ENCODE data around the gene NPTX1. TPM values are rescaled to one million over a fixed set of nuclear protein-coding genes. Genes with fewer than 3 reads are reported as not detected.

The NPTX1 gene
- total RNA-seq, 1 donor from 2014 or later, result 0.53 TPM

- ATAC-seq (no peak), DNase-seq (ENCODE audit: low spot score) (no peak)
- intact Hi-C loops (cut with DNase I), result no loop called here
Measured at GRCh38 chr17:80437532-80437931, 38.9 kb downstream of the NPTX1 start.

DNA sequence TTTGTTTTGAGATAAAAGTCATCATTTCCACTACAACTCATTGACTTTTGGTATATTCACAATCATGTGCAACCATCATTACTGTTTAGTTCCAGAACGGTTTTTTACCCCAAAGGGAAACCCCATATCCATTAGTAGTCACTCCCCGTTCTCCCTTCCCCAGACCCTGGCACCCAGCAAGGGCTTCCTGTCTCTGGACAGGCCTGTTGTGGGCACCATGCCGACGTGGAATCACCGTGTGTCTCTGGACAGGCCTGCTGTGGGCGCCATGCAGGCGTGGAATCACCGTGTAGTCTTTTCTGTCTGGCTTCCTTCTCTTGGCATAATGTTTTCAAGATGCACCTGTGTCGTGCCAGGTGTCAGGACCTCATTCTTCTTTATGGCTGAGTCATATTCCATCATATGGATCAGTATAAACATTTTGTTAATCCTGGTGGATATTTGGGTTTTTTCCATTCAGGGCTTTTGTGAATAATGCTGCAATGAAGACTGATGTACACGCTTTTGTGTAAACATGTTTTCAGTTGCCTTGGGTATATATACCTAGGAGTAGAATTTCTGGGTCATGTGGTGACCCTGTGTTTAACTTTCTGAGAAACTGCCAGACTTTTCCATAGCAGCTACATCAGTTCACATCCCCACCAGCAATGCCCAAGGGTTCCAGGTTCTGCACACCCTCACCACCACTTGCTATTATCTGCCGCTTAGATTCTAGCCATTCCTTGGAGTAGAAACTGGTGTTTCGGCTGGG lies 42.3 kb downstream of the NPTX1 start:
- DNase-seq (ENCODE audit: low spot score) (no peak), ATAC-seq (no peak)
- intact Hi-C loops (cut with DNase I), result no loop called here

DNA sequence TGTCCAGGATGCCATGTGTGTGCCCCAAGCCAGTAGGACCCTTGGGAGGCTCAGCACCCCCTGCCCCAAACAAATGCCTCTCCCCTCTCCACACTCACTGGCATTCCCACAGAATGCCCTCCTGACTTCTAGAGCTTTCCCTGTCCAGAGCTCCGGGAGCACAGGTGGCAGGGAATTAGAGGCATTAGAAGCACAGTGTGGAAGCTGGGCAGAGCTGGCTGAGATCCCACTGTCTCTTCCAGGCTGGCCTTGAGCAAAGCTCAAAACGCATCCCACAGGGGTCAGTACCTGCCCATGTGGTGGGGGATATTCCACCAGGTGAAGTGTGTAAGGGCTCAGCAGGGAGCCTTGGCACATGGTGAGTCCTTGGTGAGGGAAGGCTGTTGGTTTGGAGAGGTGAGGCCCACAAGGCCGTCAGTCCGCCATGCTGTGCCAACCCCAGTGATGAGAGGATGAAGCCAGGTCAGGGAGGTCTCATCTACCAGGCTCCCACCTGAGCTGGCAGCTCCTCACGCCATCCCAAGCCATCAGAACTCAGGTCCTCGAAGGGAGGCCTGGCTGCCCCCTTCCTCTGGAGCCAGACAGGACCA lies 43.4 kb downstream of the NPTX1 start:
- DNase-seq (ENCODE audit: low spot score), result no peak
- ATAC-seq, result no peak
- intact Hi-C loops (cut with DNase I), result no loop called here

DNA sequence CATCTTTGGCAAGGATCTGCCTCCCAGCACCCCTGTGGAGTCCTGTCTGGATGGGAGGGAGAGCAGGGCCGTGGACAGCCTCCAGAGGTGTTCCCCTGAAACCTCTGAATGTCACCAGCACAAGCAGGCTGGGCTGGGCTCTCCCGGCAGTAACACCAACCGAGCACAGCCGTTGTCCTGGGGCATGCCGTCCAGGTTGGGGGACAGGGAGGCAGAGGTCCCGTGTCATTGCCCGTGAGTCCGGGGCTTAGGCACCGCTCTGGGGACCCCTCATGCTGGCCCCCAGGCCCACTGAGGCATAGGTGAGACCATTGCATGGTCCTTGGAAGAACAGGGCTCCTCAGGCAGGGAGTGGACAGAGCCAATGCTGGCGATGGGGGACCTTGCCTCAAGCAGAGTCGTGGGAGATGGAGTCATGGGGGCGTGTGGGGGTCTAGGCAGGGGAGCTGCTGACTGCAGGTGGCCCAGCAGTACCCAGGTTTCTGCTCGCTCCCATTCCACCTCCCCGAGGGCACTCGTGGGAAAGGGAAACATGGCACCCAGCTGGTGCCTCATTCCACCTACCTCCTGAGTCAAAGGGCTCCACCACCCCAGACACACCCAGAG lies 44.0 kb downstream of the NPTX1 start:
- intact Hi-C loops (cut with DNase I), result no loop called here
- no peak for DNase-seq (ENCODE audit: low spot score)
- no peak for ATAC-seq

DNA sequence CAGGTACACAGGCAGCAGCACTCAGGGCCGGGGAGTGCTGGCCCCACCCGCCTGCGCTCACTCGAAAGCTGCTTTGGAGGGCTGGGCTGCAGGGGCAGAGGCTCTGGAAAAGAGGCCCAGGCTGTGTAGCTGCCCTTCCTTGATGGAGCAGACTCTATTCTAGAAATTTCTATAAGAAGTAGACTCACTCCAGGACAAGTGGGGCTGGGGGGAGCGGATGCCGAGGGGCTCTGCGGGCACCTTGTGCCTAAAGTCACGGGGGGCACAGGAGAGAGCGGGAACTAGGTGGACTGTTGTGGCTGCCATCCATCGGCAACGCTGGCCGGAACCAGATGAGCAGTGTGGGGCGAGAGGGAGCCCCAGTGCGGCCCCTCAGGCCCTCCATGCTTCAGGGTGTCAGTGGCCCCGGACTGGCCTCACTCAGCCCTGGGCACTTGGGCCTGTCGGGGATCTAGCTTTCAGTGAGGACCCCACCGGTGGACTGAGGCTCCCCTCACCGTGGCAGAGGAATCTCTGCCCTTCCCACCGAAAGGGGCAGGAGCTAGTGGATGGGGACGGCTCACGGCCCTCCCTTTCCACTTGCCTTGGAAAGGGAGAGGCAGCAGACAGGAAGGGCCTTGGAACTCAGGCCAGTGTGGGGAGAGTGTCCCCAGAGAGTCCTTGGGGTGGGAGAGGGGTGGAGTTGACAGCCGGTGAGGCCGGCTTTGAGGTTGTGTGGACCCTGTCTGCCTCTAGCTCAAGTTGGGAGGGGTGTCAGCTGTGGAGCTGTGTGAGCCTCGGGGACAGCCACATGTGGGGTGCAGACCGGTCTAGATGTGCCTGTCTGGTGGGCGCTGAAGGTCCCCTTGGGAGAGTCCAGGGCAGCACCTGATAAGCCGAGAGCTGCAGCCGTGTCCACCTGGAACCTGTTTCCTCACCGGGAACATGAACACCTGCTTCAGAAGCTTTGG lies 44.9 kb downstream of the NPTX1 start:
- ATAC-seq (no peak), DNase-seq (ENCODE audit: low spot score) (no peak)
- intact Hi-C loops (cut with DNase I), result no loop called here

DNA sequence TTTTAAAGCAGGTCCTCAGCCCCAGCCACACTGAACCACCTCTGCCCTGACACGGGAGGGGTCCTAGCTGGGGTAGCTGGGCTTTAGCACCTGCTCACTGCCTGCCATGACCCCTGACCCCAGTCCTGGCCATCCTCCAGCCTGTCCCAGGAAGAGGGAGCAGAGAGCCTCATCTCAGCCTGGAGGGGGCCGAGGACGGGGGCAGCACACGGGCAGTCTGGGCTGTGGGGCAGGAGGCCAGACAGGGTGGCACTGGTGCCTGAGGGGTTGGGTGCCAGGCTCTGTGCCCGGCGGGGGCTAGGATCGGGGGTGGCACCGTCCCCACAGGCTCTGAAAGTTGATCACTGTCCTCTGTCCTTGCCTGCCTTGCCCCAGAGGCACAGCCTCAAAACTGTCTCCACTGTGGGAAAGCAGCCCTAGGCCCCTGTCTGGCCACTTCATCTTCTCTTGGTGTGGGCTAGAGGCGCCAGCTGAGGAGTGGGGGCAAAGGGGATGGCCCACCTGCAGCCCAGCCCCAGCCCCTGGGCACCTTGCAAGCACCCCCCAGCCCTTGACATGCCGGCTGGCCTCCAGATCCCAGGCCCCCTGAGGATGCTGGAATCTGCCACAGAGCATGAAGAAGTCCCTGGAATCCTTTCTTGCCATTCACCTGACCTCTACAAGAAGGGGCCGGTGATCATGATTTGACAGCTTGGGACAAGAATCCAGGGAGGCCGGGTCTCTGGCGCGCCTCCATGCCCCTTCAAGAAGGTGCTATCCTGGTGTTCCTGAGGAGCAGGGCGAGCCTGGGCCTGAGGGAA lies 45.8 kb downstream of the NPTX1 start:
- intact Hi-C loops (cut with DNase I), result no loop called here

GRCh38 chr17:80429356-80430275 lies 46.8 kb downstream of the NPTX1 start:
- intact Hi-C loops (cut with DNase I), result loop anchor here (5.0 to 10.0 kb wide), 3 partner anchors 145 to 675 kb away; no protein-coding TSS in a partner anchor

More for the DNA sequence above, 45.8 kb downstream of the NPTX1 start:
- no peak for ATAC-seq
- DNase-seq (ENCODE audit: low spot score), result no peak

DNA sequence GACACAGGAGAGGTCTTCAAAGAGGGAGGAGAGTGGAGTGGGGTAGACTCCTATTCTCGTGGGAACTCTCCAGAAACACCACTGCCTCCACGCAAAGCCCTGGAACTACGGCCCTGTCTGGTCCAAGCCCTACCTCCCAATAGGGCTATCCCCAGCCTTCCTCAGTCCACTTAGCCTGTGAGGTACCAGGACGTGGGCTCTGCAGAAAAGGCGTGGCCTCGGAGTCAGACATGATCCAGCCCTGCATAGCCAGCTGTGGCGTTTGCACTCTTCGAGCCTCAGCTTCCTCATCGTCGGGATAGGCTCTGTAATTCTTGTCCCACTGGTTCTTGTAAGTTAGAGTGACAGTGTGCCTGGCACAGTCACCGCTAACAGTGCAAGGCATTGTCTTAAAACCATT lies 47.6 kb downstream of the NPTX1 start:
- intact Hi-C loops (cut with DNase I), result loop anchor here (5.0 to 10.0 kb wide), 3 partner anchors 146 to 676 kb away; no protein-coding TSS in a partner anchor
- DNase-seq (ENCODE audit: low spot score), result no peak
- no peak for ATAC-seq

More at GRCh38 chr17:80429356-80430275, 46.8 kb downstream of the NPTX1 start:
- ATAC-seq (no peak), DNase-seq (ENCODE audit: low spot score) (no peak)

- intact Hi-C loops (cut with DNase I), result loop anchor here (5.0 to 10.0 kb wide), 3 partner anchors 146 to 676 kb away; no protein-coding TSS in a partner anchor
- ATAC-seq (no peak), DNase-seq (ENCODE audit: low spot score) (no peak)
Measured at GRCh38 chr17:80428363-80428762, 48.0 kb downstream of the NPTX1 start.

- intact Hi-C loops (cut with DNase I), result loop anchor here (5.0 to 10.0 kb wide), 3 partner anchors 147 to 677 kb away; no protein-coding TSS in a partner anchor
- DNase-seq (ENCODE audit: low spot score) (no peak), ATAC-seq (no peak)
Measured at GRCh38 chr17:80427366-80428282, 48.8 kb downstream of the NPTX1 start.

DNA sequence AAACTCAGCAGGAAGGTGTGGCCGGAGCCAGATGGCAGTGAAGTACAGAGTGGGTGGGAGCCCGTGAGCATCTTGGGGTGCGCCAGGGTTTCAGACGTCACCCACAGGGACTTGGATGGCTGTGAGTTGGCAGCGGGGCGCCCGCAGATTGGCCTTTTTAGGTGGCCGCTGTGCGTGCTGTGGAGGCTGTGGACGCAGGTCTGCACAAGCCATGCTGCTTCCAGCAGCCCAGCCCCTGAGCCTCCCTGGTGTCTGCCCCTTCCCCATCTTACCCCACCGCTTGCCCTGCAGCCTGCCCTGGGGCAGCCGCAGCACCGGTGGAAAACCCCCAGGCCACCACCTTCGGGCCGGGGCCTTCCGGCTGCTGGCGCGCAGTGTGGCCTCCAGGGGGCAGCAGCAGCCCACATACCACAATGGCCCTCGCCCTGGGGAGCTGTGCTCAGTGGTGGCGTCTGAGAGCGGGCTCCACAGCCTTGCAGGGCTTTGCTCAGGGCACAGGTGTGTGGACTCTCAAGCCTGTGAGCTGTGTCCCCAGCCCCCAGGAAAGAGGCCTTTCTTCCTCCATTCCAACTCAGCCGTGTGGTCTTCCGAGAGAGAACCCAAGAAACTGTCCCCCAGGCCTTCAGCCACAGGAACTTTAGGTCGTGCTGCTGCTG lies 49.6 kb downstream of the NPTX1 start:
- intact Hi-C loops (cut with DNase I), result loop anchor here (5.0 to 10.0 kb wide), 3 partner anchors 148 to 678 kb away; no protein-coding TSS in a partner anchor
- ATAC-seq (peak; percentile 85), DNase-seq (ENCODE audit: low spot score) (peak; percentile 83)

DNA sequence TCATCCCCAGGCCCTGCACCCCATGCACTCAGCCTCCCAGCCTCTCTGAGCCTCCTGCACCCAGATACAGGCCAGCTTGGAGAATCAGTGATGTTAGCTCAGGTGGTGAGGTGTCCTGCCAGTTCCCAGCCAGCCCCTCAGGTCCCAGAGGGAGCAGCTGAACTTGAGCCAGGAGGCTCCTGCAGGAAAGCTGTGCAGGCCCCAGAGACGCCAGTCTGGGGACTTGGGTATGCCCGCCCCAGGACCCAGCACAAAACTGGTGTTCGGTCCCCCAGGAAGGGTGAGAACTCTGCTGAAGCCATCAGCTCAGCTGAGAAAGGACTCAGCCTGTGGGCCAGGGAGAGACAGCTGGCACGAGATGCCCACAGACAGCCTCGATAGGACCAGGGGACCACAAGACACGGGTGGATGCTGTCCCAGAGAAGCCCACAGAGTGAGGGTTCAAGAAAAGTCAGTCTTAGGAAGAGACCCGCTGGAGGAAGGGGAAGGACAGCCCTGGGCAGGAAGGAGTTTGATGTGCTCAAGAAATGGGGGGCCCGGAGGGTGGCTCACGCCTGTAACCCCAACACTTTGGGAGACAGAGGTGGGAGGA lies 50.5 kb downstream of the NPTX1 start:
- no peak for ATAC-seq
- no peak for DNase-seq (ENCODE audit: low spot score)
- intact Hi-C loops (cut with DNase I), result loop anchor here (5.0 to 10.0 kb wide), 3 partner anchors 149 to 679 kb away; no protein-coding TSS in a partner anchor

GRCh38 chr17:80424878-80425765 lies 51.3 kb downstream of the NPTX1 start:
- intact Hi-C loops (cut with DNase I), result loop anchor here (5.0 to 10.0 kb wide), 3 partner anchors 150 to 680 kb away; no protein-coding TSS in a partner anchor
- DNase-seq (ENCODE audit: low spot score), result no peak
- no peak for ATAC-seq

DNA sequence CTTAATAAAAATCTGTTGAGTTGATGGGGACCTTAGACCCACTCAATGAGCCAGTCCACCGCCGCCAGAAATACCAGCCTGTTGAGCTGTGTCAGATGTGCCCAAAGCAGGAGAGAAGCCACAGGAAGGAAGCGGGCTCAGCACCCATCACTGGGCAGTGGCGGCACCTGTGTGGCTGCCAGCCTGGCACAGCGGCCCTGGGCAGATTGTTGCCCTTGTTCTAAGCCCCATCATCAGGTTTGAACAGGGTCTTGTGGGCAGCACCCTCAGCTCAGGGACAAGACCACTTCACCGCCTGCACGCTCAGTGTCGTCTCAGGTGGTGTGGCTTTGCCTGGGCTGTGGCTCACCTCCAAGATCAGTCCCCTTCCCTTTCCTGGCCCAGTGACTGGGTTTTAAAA lies 52.1 kb downstream of the NPTX1 start:
- no peak for ATAC-seq
- no peak for DNase-seq (ENCODE audit: low spot score)
- intact Hi-C loops (cut with DNase I), result loop anchor here (10.0 kb wide), 2 partner anchors 151 to 681 kb away; no protein-coding TSS in a partner anchor
